Measurements from ENCODE around the gene DPF3.
A peak's percentile ranks its signal among the peaks of the same experiment; 100 is the strongest.

DPF3 gene

GRCh38 chr14:72893636-72894322, at the start of gene DPF3:
DPF3 (minus strand) TSS chr14:72894101; CDS start chr14:72894088, 13 bp downstream.
- DNase-seq = peak; percentile 87

GRCh38 chr14:72942934-72943333, 49.0 kb upstream of the DPF3 start:
- DNase-seq = no peak

- no peak for DNase-seq
Measured at GRCh38 chr14:72941286-72941985, 47.5 kb upstream of the DPF3 start.

GRCh38 chr14:72939630-72940029, 45.7 kb upstream of the DPF3 start:
- no peak for DNase-seq

GRCh38 chr14:72932893-72933292, 39.0 kb upstream of the DPF3 start:
- no peak for DNase-seq

- no peak for DNase-seq
Measured at GRCh38 chr14:72929316-72930080, 35.6 kb upstream of the DPF3 start.

GRCh38 chr14:72928872-72929271, 35.0 kb upstream of the DPF3 start:
- DNase-seq = no peak

- DNase-seq = peak; percentile 96
Measured at GRCh38 chr14:72926292-72927028, 32.6 kb upstream of the DPF3 start, which contains the start of gene DCAF4. DCAF4 (plus strand) TSS chr14:72926464; CDS start chr14:72937979, 11,515 bp downstream.

GRCh38 chr14:72925815-72926291, 32.0 kb upstream of the DPF3 start:
- no peak for DNase-seq

- DNase-seq = no peak
Measured at GRCh38 chr14:72925171-72925759, 31.4 kb upstream of the DPF3 start.

- no peak for DNase-seq
Measured at GRCh38 chr14:72924337-72924736, 30.4 kb upstream of the DPF3 start.

- DNase-seq = no peak
Measured at GRCh38 chr14:72921396-72921795, 27.5 kb upstream of the DPF3 start.

- no peak for DNase-seq
Measured at GRCh38 chr14:72920008-72920407, 26.1 kb upstream of the DPF3 start.

GRCh38 chr14:72917094-72917802, 23.3 kb upstream of the DPF3 start:
- no peak for DNase-seq

GRCh38 chr14:72916174-72916573, 22.3 kb upstream of the DPF3 start:
- DNase-seq = no peak

GRCh38 chr14:72913809-72914208, 19.9 kb upstream of the DPF3 start:
- no peak for DNase-seq

- no peak for DNase-seq
Measured at GRCh38 chr14:72909163-72909562, 15.3 kb upstream of the DPF3 start.

- peak; percentile 45 for DNase-seq
Measured at GRCh38 chr14:72907886-72908285, 14.0 kb upstream of the DPF3 start.

GRCh38 chr14:72906879-72907278, 13.0 kb upstream of the DPF3 start:
- DNase-seq = no peak

- DNase-seq = no peak
Measured at GRCh38 chr14:72906316-72906715, 12.4 kb upstream of the DPF3 start.

- DNase-seq = no peak
Measured at GRCh38 chr14:72904840-72905561, 11.1 kb upstream of the DPF3 start.
